C4-2B (cell line): Measurements from ENCODE around the gene SHB.

Experiments
- H3K27ac ChIP-seq: fragments of 450-650 bp; 2 replicates; pipeline ENCODE4 v1.5.1; 2017
- CTCF ChIP-seq: fragments of 450-650 bp; conservative IDR thresholded peaks from 2 replicates; pipeline ENCODE4 v1.5.1; 2017; ENCODE audit warnings: mild to moderate bottlenecking
- ZFX ChIP-seq: fragments of 450-650 bp; IDR thresholded peaks from 2 replicates; pipeline ENCODE4 v1.6.1; 2017

SHB gene

GRCh38 chr9:37876376-37876775 is 192.7 kb downstream of the SHB start:
- no peak overlapping the region for H3K27ac ChIP-seq
- TF ChIP-seq ZFX (no peak), CTCF (no peak)

GRCh38 chr9:37873955-37874354 is 195.1 kb downstream of the SHB start:
- TF ChIP-seq CTCF: no peak
- H3K27ac ChIP-seq: no peak overlapping the region

GRCh38 chr9:37870799-37871176 is 198.2 kb downstream of the SHB start:
- no peak overlapping the region for H3K27ac ChIP-seq
- TF ChIP-seq ZFX (no peak), CTCF (no peak)

DNA sequence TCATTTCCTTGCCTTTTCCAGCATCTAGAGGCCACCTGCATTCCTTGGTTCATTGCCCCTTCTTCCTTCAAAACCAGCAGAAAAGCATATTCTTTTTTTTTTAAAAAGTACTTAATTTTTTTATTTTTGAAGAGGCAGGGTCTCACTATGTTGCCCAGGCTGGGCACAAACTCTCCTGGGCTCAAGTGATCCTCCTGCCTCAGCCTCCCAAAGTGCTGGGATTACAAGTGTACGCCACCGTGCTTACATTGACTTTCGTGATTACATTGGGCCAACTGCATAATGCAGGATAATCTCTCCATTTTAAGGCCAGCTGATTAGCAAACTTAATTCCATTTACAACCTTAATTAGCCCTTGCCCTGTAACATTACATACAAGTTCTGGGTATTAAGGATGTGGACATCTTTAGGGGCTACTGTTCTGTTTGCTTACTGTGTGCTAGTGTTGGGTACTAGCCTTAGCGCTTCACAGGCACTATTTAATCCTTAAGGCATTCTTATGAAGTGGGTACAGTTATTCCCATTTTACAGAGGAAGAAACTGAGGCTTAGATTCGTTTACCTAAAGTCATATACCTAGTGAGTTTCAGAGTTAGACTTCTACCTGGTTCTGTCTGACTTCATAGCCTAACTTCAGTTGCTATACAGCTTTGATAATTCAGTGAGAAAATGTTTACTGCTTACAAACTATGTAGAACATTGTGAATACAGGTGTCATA is 198.8 kb downstream of the SHB start:
- no peak overlapping the region for H3K27ac ChIP-seq
- TF ChIP-seq ZFX: no peak
- no peak for TF ChIP-seq CTCF
